ENCODE measurements around the gene EIF4G1. TPM values are rescaled to one million over a fixed set of nuclear protein-coding genes. Genes with fewer than 3 reads are reported as not detected.
"Not testable (repeated sequence)": the region's sequence is repeated elsewhere in the genome, so short reads cannot be mapped to it uniquely, and the experiment has no call there.

Gene EIF4G1, protein sequence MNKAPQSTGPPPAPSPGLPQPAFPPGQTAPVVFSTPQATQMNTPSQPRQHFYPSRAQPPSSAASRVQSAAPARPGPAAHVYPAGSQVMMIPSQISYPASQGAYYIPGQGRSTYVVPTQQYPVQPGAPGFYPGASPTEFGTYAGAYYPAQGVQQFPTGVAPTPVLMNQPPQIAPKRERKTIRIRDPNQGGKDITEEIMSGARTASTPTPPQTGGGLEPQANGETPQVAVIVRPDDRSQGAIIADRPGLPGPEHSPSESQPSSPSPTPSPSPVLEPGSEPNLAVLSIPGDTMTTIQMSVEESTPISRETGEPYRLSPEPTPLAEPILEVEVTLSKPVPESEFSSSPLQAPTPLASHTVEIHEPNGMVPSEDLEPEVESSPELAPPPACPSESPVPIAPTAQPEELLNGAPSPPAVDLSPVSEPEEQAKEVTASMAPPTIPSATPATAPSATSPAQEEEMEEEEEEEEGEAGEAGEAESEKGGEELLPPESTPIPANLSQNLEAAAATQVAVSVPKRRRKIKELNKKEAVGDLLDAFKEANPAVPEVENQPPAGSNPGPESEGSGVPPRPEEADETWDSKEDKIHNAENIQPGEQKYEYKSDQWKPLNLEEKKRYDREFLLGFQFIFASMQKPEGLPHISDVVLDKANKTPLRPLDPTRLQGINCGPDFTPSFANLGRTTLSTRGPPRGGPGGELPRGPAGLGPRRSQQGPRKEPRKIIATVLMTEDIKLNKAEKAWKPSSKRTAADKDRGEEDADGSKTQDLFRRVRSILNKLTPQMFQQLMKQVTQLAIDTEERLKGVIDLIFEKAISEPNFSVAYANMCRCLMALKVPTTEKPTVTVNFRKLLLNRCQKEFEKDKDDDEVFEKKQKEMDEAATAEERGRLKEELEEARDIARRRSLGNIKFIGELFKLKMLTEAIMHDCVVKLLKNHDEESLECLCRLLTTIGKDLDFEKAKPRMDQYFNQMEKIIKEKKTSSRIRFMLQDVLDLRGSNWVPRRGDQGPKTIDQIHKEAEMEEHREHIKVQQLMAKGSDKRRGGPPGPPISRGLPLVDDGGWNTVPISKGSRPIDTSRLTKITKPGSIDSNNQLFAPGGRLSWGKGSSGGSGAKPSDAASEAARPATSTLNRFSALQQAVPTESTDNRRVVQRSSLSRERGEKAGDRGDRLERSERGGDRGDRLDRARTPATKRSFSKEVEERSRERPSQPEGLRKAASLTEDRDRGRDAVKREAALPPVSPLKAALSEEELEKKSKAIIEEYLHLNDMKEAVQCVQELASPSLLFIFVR (N-terminal part only)
- 381 and 386 TPM in 2 replicates for total RNA-seq

DNA sequence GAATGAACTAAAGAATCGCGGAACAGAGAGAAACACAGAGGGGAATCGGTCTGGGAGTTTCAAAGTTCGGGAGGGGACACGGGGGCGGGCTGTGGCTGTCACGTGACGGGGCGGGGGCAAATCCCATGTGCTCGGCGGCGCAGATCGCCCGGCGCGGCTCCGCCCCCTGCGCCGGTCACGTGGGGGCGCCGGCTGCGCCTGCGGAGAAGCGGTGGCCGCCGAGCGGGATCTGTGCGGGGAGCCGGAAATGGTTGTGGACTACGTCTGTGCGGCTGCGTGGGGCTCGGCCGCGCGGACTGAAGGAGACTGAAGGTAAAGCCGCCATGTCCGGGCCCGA, at the start of gene EIF4G1:
TSS of gene EIF4G1 (plus strand) at position 244 of the 337 bp plus-strand sequence. CDS start 1,191 bp downstream, outside the sequence.
- H3K36me3 ChIP-seq (ENCODE audit: control insufficient read depth, insufficient read depth, low read length): peaks cover 4% of the 10 kb centered on the region
- TF ChIP-seq, protein P1, sequence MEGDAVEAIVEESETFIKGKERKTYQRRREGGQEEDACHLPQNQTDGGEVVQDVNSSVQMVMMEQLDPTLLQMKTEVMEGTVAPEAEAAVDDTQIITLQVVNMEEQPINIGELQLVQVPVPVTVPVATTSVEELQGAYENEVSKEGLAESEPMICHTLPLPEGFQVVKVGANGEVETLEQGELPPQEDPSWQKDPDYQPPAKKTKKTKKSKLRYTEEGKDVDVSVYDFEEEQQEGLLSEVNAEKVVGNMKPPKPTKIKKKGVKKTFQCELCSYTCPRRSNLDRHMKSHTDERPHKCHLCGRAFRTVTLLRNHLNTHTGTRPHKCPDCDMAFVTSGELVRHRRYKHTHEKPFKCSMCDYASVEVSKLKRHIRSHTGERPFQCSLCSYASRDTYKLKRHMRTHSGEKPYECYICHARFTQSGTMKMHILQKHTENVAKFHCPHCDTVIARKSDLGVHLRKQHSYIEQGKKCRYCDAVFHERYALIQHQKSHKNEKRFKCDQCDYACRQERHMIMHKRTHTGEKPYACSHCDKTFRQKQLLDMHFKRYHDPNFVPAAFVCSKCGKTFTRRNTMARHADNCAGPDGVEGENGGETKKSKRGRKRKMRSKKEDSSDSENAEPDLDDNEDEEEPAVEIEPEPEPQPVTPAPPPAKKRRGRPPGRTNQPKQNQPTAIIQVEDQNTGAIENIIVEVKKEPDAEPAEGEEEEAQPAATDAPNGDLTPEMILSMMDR (IDR thresholded peaks at IDR 0.05; ENCODE audit: insufficient read depth, low read length, poor library complexity, severe bottlenecking): no peak
- DNase-seq (ENCODE audit: low read depth): peak; percentile 79
- H3K27me3 ChIP-seq (ENCODE audit: control insufficient read depth, insufficient read depth, low read length): no peaks in the 10 kb centered on the region
- H3K4me3 ChIP-seq (ENCODE audit: low read depth, low read length): peak within 1 kb of the TSS; percentile 91

GRCh38 chr3:184267249-184267648, 47.2 kb upstream of the EIF4G1 start:
- H3K36me3 ChIP-seq (ENCODE audit: control insufficient read depth, insufficient read depth, low read length); H3K4me3 ChIP-seq (ENCODE audit: low read depth, low read length); H3K27me3 ChIP-seq (ENCODE audit: control insufficient read depth, insufficient read depth, low read length); DNase-seq (ENCODE audit: low read depth): not testable (repeated sequence)

DNA sequence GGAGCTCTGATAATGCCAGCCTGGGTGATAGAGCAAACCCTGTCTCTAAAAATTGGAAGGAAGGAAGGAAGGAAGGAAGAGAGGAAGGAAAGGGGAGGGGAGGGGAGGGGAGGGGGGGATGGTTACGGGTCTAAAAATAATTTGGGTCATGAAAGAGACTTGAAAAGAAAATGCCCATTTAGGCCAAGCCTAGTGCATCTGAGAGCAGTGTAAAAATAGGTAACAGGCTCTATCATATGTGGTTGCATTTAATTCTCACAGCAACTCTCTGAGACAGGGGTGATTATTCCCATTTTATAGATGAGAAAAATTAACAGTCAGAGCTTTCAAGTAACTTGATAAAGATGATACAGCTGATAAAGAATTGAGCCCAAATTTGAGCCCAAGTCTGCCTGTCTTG, 42.1 kb upstream of the EIF4G1 start:
- TF ChIP-seq, protein P1 (IDR thresholded peaks at IDR 0.05; ENCODE audit: insufficient read depth, low read length, poor library complexity, severe bottlenecking): no peak
- Histone ChIP-seq H3K4me3 (ENCODE audit: low read depth, low read length) (no peak overlapping the region), H3K27me3 (ENCODE audit: control insufficient read depth, insufficient read depth, low read length) (peaks cover 23% of the 10 kb centered on the region), H3K36me3 (ENCODE audit: control insufficient read depth, insufficient read depth, low read length) (no peaks in the 10 kb centered on the region)
- DNase-seq (ENCODE audit: low read depth): no peak

DNA sequence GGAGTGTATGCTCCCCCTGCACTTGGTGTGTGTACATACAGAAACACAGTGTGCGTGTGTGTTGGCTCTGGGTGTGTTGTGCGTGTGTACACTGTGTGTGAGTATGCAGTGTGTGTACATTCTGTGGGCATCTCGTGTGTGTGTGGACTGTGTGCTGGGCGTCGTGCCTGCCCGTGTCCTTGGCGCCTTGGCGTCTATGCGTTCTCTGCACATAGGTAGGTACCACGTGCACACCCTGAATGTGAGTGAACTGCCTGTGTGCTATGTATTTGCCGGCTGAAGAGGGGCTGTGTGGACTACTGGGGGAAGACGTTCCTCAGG, 39.1 kb upstream of the EIF4G1 start:
- H3K4me3 ChIP-seq (ENCODE audit: low read depth, low read length): no peak overlapping the region
- no peak for DNase-seq (ENCODE audit: low read depth)
- H3K36me3 ChIP-seq (ENCODE audit: control insufficient read depth, insufficient read depth, low read length): no peaks in the 10 kb centered on the region
- peaks cover 32% of the 10 kb centered on the region for H3K27me3 ChIP-seq (ENCODE audit: control insufficient read depth, insufficient read depth, low read length)
- TF ChIP-seq, protein P1 (IDR thresholded peaks at IDR 0.05; ENCODE audit: insufficient read depth, low read length, poor library complexity, severe bottlenecking): no peak

GRCh38 chr3:184275961-184276910, 38.2 kb upstream of the EIF4G1 start, which contains the start of gene ECE2:
ECE2 (plus strand) TSS chr3:184276022; CDS start chr3:184276154, 132 bp downstream.
- Histone ChIP-seq H3K36me3 (ENCODE audit: control insufficient read depth, insufficient read depth, low read length) (no peaks in the 10 kb centered on the region), H3K27me3 (ENCODE audit: control insufficient read depth, insufficient read depth, low read length) (peaks cover 32% of the 10 kb centered on the region), H3K4me3 (ENCODE audit: low read depth, low read length) (no peak within 1 kb of the TSS)
- DNase-seq (ENCODE audit: low read depth): no peak
- TF ChIP-seq, protein P1 (IDR thresholded peaks at IDR 0.05; ENCODE audit: insufficient read depth, low read length, poor library complexity, severe bottlenecking): no peak
